A673 (cell line): ENCODE data around the gene MPZ. TPM values are rescaled to one million over a fixed set of nuclear protein-coding genes. Genes with fewer than 3 reads are reported as not detected.

Experiments
- BruUV-seq: library from RNA; stranded (reverse); fragments of 400-500 nt; replicated peaks from 2 replicates; lab custom pipeline; 2021; lab: Mats Ljungman, UMichigan
- CTCF ChIA-PET: fragments of 300-600 bp; sonication (Branson Sonifier 250); formaldehyde crosslinking; loops from one replicate; lab custom pipeline; 2022; ENCODE audit warnings: antibody characterized with exemption; lab: Charles Lee
- POLR2A ChIA-PET: fragments of 300-600 bp; sonication (Branson Sonifier 250); formaldehyde crosslinking; loops from one replicate; lab custom pipeline; 2022; ENCODE audit warnings: antibody characterized with exemption; ENCODE audit not compliant: low non-redundant PET; lab: Charles Lee
- DNase-seq: peaks from one replicate; pipeline ENCODE4 v3.0.0-alpha.2; 2015; ENCODE audit warnings: low spot score
- H3K27ac ChIP-seq: fragments of 200-600 bp; sonication (generic); 2 replicates; pipeline ENCODE4 v1.5.1; 2016; ENCODE audit warnings: mixed run types, low read depth, mild to moderate bottlenecking, mixed read lengths, antibody characterized with exemption, low read length; ENCODE audit not compliant: poor library complexity, severe bottlenecking
- H3K27me3 ChIP-seq: fragments of 200-600 bp; sonication (generic); replicated peaks from 2 replicates; pipeline ENCODE4 v1.6.1; 2017; ENCODE audit warnings: mixed run types, low read depth, mild to moderate bottlenecking, mixed read lengths, antibody characterized with exemption, low read length; ENCODE audit not compliant: insufficient read depth, poor library complexity
- H3K36me3 ChIP-seq: fragments of 200-600 bp; sonication (generic); 2 replicates; pipeline ENCODE4 v1.6.1; 2016; ENCODE audit warnings: mixed run types, mild to moderate bottlenecking, mixed read lengths, antibody characterized with exemption, low read length; ENCODE audit not compliant: insufficient read depth, poor library complexity, severe bottlenecking
- H3K4me1 ChIP-seq: fragments of 200-600 bp; sonication (generic); 2 replicates; pipeline ENCODE4 v1.6.1; 2017; ENCODE audit warnings: mixed run types, mild to moderate bottlenecking, mixed read lengths, antibody characterized with exemption, low read length; ENCODE audit not compliant: insufficient read depth, poor library complexity, severe bottlenecking
- H3K4me3 ChIP-seq: fragments of 200-600 bp; sonication (generic); 2 replicates; pipeline ENCODE4 v1.5.1; 2016; ENCODE audit warnings: low read depth, mixed run types, mild to moderate bottlenecking, mixed read lengths, low read length; ENCODE audit not compliant: poor library complexity, severe bottlenecking
- H3K9me3 ChIP-seq: fragments of 200-600 bp; sonication (generic); 2 replicates; pipeline ENCODE4 v1.6.1; 2016; ENCODE audit warnings: mixed run types, low read depth, mild to moderate bottlenecking, mixed read lengths, antibody characterized with exemption, low read length; ENCODE audit not compliant: poor library complexity, severe bottlenecking
- EZH2 ChIP-seq: fragments of 200-600 bp; sonication (generic); IDR thresholded peaks from 2 replicates; pipeline ENCODE4 v1.6.1; 2017; ENCODE audit warnings: borderline replicate concordance, low read depth, mild to moderate bottlenecking, mixed read lengths, antibody characterized with exemption, low read length; ENCODE audit not compliant: poor library complexity, severe bottlenecking
- intact Hi-C: fragments of 100-400 bp; cut with micrococcal nuclease; formaldehyde crosslinking; loops from one replicate; pipeline ENCODE4 v1.10.0; 2022; ENCODE audit not compliant: unreplicated experiment
- total RNA-seq: library from RNA; stranded (reverse); gene quantifications from 2 replicates; pipeline ENCODE4 v1.2.3, GENCODE V29; 2021
- TF ChIP-seq, protein P1 (sequence below): fragments of 300-800, 200-600 bp; sonication (generic); conservative IDR thresholded peaks from 2 replicates; pipeline ENCODE4 v1.5.1; 2017; ENCODE audit warnings: low read depth, mild to moderate bottlenecking, antibody characterized with exemption, low read length, moderate library complexity, mixed read lengths

Gene MPZ
- total RNA-seq, 1 experiment from 2014 or later, result 2.8 TPM

DNA sequence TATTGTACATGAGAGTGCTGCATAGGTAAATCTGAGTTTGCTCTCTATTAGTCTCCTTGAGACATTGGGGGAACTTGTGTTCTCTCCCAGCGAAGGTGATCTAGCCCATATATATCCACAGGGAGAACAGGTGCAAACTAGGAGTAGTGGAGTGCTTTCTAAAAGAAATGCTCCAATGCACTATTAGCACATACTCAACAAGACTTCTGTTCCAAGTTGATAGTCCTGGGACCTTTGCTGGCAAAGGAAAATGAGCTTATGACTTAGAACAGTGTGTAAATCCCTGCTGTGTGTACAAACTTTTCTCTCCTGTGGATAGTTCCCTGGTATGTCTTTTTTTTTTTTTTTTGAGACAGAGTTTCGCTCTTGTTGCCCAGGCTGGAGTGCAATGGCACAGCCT lies 32.4 kb upstream of the MPZ start:
- ChIA-PET POLR2A (interaction anchor here (0.6 kb wide), 1 partner anchor 126 kb away, joined by 4 read pairs; no protein-coding TSS in a partner anchor), CTCF (no interaction called here)
- Histone ChIP-seq H3K27ac (no peak overlapping the region), H3K36me3 (peaks cover 21% of the 10 kb centered on the region), H3K4me1 (no peaks in the 10 kb centered on the region), H3K9me3 (no peaks in the 10 kb centered on the region), H3K4me3 (no peak overlapping the region), H3K27me3 (no peaks in the 10 kb centered on the region)
- TF ChIP-seq, protein P1, sequence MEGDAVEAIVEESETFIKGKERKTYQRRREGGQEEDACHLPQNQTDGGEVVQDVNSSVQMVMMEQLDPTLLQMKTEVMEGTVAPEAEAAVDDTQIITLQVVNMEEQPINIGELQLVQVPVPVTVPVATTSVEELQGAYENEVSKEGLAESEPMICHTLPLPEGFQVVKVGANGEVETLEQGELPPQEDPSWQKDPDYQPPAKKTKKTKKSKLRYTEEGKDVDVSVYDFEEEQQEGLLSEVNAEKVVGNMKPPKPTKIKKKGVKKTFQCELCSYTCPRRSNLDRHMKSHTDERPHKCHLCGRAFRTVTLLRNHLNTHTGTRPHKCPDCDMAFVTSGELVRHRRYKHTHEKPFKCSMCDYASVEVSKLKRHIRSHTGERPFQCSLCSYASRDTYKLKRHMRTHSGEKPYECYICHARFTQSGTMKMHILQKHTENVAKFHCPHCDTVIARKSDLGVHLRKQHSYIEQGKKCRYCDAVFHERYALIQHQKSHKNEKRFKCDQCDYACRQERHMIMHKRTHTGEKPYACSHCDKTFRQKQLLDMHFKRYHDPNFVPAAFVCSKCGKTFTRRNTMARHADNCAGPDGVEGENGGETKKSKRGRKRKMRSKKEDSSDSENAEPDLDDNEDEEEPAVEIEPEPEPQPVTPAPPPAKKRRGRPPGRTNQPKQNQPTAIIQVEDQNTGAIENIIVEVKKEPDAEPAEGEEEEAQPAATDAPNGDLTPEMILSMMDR, result no peak
- no peak for TF ChIP-seq EZH2
- intact Hi-C loops, result no loop called here
- no peak for DNase-seq
- no TSS peak for BruUV-seq

DNA sequence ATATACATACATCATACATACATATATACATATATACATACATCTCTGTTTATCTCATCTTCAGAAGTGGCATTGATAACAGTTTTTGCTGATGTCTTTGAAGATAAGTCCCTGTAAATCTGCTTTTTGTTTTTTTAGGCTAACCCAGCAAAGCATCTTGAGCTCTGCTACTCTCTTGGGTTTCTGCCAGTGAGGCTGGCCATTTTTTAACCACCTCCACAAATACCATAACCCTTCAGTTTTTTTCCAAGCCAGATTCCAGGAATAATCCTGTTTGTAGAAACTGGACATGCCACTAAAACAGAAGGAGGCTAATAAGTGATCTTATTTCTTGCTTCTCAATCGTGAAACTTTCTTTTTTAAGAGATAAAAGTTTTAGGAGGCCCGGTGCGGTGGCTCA lies 26.0 kb upstream of the MPZ start:
- intact Hi-C loops, result no loop called here
- no peak overlapping the region for H3K27ac ChIP-seq
- no peaks in the 10 kb centered on the region for H3K9me3 ChIP-seq
- TF ChIP-seq, protein P1, result no peak
- TF ChIP-seq EZH2, result no peak
- BruUV-seq, result no TSS peak
- peaks cover 24% of the 10 kb centered on the region for H3K36me3 ChIP-seq
- ChIA-PET CTCF (no interaction called here), POLR2A (no interaction called here)
- no peaks in the 10 kb centered on the region for H3K4me1 ChIP-seq
- no peak for DNase-seq
- H3K27me3 ChIP-seq, result no peaks in the 10 kb centered on the region
- H3K4me3 ChIP-seq, result no peak overlapping the region

- POLR2A ChIA-PET, result no interaction called here
- no peak for DNase-seq
- H3K36me3 ChIP-seq, result peaks cover 39% of the 10 kb centered on the region
- TF ChIP-seq EZH2, result no peak
- TF ChIP-seq, protein P1, result no peak
- H3K27me3 ChIP-seq, result no peaks in the 10 kb centered on the region
- CTCF ChIA-PET, result no interaction called here
- BruUV-seq, result no TSS peak
- H3K27ac ChIP-seq, result no peak overlapping the region
- H3K9me3 ChIP-seq, result no peaks in the 10 kb centered on the region
- intact Hi-C loops, result no loop called here
- no peak overlapping the region for H3K4me3 ChIP-seq
- H3K4me1 ChIP-seq, result no peaks in the 10 kb centered on the region
Observed at GRCh38 chr1:161333166-161333565, 23.4 kb upstream of the MPZ start.
